ENCODE data around the gene CLASP1.
"Not testable (repeated sequence)": the region's sequence is repeated elsewhere in the genome, so short reads cannot be mapped to it uniquely, and the experiment has no call there.

Gene CLASP1

DNA sequence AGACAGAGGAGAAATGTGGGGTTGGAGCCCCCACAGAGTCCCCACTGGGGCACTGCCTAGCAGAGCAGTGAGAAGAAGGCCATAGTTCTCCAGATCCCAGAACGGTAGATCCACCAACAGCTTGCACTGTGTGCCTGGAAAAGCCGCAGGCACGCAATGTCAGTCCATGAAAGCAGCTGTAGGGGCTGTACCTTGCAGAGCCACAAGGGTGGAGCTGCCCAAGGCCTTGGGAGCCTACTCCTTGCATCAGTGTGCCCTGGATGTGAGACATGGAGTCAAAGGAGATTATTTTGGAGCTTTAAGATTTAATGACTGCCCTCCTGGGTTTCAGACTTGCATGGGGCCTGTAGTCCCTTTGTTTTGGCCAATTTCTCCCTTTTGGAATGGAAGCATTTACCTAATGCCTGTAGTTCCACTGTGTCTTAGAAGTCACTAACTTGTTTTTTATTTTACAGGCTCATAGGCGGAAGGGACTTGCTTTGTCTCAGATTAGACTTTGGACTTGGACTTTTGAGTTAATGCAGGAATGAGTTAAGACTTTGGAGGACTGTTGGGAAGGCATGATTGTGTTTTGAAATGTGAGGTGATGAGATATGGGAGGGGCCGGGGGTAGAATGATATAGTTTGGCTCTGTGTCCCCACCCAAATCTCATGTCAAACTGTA, 274.7 kb downstream of the CLASP1 start:
- H3K36me3 Mint-ChIP-seq = peaks cover 27% of the 10 kb centered on the region
- not testable (repeated sequence) for H3K4me1 Mint-ChIP-seq, H3K4me3 Mint-ChIP-seq, H3K27ac Mint-ChIP-seq, H3K27me3 Mint-ChIP-seq, H3K9me3 Mint-ChIP-seq

DNA sequence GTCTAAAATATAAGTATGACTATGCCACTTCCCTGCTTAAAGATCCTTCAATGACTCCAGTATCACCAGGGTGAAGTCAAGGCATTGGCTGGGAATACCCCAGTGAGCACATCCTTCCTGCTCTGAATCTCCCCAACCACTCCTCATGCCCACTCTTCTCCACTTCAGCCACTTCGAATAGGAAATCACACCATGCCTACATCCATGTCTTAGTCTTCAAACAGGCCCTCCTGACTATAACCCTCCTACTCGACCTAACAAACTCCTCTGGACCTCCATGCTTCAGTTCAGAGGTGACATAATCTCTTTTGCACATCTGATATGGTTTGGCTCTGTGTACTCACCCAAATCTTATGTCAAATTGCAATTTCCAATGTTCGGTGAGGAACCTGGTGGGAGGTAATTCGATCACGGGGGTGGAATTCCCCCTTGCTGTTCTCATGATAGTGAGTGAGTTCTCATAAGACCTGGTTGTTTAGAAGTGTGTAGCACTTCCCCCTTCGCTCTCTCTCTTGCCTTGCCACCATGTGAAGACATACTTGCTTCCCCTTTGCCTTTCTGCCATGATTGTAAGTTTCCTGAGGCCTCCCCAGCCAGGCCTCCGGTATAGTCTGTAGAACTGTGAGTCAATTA, 276.4 kb downstream of the CLASP1 start:
- H3K4me3 Mint-ChIP-seq = no peak overlapping the region
- peak overlapping the region; percentile 74 for H3K27ac Mint-ChIP-seq
- peaks cover 28% of the 10 kb centered on the region for H3K36me3 Mint-ChIP-seq
- no peaks in the 10 kb centered on the region for H3K9me3 Mint-ChIP-seq
- H3K4me1 Mint-ChIP-seq = no peaks in the 10 kb centered on the region
- H3K27me3 Mint-ChIP-seq = no peaks in the 10 kb centered on the region

DNA sequence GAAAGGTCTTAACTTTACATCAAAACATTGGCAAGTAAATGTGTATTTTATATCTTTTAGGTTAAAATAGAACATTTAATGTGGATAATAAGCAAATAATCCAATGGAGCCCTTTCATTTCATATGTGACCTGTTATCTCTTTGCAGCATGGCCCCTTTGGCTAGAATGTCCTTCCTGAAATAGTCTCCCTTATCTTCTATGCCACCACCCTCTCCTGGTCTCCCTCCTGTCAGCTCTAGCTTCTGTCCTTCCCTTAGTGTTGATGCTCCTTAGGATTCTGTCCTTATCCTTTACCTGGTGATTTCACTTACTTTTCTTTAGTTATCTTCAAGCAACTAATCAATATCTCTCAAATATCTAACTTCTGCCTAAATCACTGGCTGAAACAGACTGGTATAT, 277.2 kb downstream of the CLASP1 start:
- H3K36me3 Mint-ChIP-seq = peaks cover 28% of the 10 kb centered on the region
- no peaks in the 10 kb centered on the region for H3K27me3 Mint-ChIP-seq
- H3K4me1 Mint-ChIP-seq = no peaks in the 10 kb centered on the region
- no peak overlapping the region for H3K4me3 Mint-ChIP-seq
- no peaks in the 10 kb centered on the region for H3K9me3 Mint-ChIP-seq
- peak overlapping the region; percentile 42 for H3K27ac Mint-ChIP-seq

DNA sequence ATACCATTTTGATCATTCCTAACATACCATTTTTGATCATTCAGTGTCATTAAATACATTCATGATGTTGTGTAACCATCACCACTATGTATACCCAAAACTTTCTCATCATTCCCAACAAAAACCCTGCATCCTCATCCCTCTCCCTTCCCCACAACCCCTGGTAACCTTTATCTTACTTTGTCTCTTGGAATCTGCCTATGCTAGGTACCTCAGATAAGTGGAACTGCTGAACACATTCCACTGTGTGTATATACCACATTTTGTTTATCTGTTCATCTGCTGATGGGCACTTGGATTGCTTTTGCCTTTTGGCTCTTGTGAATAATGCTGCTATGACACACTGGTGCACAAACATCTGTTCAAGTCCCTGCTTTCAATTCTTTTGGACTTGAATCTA, 280.4 kb downstream of the CLASP1 start:
- Mint-ChIP-seq H3K36me3 (peaks cover 30% of the 10 kb centered on the region), H3K9me3 (no peaks in the 10 kb centered on the region), H3K4me3 (no peak overlapping the region), H3K4me1 (no peaks in the 10 kb centered on the region), H3K27ac (no peak overlapping the region), H3K27me3 (no peaks in the 10 kb centered on the region)

DNA sequence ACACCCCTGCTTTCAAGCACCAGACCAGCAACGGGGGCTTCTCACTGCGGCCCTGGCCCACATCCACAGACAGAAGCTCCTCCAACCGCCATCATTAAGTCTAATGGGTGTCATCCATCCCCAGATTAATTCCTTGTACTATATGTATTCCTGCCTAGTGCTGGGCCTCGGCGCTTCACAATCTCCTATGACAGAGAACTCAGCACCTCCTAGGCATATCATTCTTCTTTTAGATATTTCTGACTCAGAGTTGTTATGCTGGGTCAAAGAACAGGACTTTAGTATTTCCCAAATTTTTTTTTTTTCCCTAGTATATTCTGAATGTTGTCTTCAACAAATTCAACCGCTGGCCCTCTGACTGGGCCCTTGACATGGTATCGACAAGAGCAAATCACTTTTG, 281.1 kb downstream of the CLASP1 start:
- no peaks in the 10 kb centered on the region for H3K4me1 Mint-ChIP-seq
- peak overlapping the region; percentile 38 for H3K27ac Mint-ChIP-seq
- H3K27me3 Mint-ChIP-seq = no peaks in the 10 kb centered on the region
- H3K9me3 Mint-ChIP-seq = no peaks in the 10 kb centered on the region
- H3K4me3 Mint-ChIP-seq = no peak overlapping the region
- H3K36me3 Mint-ChIP-seq = peaks cover 25% of the 10 kb centered on the region

DNA sequence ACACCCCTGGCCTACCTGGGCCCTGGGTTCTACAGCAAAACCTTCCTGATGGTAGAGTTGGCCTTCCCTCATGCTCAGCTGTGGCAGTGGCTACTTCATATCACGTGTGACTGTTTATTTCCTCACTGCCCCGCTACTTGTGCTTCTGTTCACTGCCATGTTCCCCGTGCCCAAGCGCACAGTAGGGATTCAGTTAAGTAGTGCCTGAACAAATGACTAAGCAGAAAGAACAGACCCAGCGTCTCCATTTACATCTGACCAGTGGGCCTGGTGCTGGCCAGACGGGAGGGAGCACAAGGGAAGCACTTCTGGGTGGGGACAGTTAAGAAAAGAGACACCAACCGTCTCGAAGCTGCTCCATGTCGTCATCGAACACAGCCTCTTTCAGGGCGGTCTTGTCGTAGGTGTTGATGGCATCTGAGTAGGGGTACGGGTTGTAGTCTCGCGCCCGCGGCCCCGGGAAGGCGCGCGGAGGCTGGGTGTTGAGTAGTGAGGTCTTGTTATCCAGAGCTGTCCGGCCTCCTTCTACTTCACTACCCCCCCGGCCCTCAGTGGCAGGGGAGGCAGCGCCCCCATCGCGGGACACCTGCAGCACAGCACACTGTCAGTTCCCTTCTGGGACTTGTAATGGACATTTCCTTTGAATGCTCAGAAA, 281.9 kb downstream of the CLASP1 start:
- no peaks in the 10 kb centered on the region for H3K9me3 Mint-ChIP-seq
- no peak overlapping the region for H3K27ac Mint-ChIP-seq
- H3K4me3 Mint-ChIP-seq = no peak overlapping the region
- H3K27me3 Mint-ChIP-seq = no peaks in the 10 kb centered on the region
- H3K4me1 Mint-ChIP-seq = no peaks in the 10 kb centered on the region
- peaks cover 21% of the 10 kb centered on the region for H3K36me3 Mint-ChIP-seq

DNA sequence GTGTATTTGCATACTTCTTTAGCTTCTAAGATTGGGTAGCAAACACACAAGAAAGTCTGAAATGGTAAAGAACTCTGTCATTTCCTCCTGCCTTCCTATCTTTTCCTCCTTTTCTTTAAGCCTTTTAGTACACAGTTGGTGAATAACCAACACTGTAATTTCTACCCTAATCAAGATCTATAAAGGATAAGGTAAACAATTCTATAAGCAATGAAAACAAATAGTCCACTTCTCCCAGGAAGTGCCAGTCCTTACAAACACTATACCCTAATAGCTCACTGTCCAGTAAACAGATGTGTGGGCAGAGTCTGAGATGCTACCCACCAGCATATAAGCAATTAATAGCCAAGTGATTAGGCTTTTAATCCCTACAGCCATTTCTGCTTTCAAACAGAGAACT, 283.2 kb downstream of the CLASP1 start:
- H3K4me1 Mint-ChIP-seq = no peaks in the 10 kb centered on the region
- peaks cover 22% of the 10 kb centered on the region for H3K36me3 Mint-ChIP-seq
- H3K27me3 Mint-ChIP-seq = no peaks in the 10 kb centered on the region
- no peaks in the 10 kb centered on the region for H3K9me3 Mint-ChIP-seq
- H3K4me3 Mint-ChIP-seq = no peak overlapping the region
- H3K27ac Mint-ChIP-seq = peak overlapping the region; percentile 38

DNA sequence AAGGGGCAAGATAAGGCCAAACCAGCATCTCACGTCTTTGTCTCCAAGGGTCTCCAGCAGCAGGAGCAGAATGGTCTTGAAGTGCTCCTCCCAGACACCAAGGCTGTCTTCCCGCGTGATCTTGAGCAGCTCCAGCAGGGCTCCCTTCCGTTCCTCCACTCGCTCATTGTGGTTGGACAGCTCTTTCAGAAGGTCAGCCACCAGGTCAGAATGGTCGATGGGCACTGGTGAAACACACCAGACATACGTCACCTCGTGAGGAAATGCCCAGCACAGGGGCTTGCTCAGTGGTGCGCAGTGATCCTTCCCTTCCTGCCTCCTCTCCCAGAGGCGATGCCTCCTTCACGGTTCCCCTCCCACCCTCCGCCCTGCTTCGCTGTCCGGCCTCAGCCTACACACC, 284.2 kb downstream of the CLASP1 start:
- H3K36me3 Mint-ChIP-seq = peaks cover 23% of the 10 kb centered on the region
- H3K9me3 Mint-ChIP-seq = no peaks in the 10 kb centered on the region
- no peaks in the 10 kb centered on the region for H3K4me1 Mint-ChIP-seq
- H3K27ac Mint-ChIP-seq = no peak overlapping the region
- no peaks in the 10 kb centered on the region for H3K27me3 Mint-ChIP-seq
- H3K4me3 Mint-ChIP-seq = no peak overlapping the region

DNA sequence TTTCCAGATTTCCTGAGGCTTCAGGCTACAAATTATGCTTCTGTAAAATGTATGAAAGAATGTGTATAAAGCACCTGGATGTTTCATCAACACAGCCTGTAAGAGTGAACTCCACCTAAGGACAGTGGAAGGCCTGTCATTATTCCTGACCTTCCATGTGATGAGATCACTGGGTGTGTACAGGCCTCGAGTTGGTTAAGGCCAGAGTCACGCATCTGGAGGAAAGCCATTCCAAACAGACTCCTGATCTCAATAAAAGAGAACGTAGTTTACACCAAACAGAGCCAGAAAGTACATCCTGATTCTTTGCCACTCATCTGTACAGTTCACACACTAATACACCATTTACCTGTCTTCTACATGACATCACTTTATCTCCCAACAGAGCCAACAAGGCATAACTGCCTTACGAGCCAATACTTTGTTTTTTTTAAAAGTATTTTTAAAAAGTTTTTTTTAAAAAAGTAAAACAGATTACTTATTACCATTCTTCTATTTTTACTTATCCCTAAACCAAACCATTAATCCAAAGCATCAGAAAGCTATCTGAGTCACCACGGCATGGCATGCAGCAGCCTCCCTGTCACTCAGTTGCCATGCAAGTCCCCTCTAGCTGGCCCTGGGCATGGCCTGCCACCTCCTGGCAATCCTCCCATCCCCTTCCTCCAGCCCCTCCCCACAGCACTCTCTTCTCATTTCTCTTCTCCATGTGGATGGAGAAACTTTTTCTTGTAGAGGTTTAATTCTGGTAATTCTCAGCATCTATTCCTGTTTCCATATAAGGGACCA, 285.4 kb downstream of the CLASP1 start:
- peaks cover 20% of the 10 kb centered on the region for H3K36me3 Mint-ChIP-seq
- H3K4me1 Mint-ChIP-seq = no peaks in the 10 kb centered on the region
- peak overlapping the region; percentile 52 for H3K27ac Mint-ChIP-seq
- no peaks in the 10 kb centered on the region for H3K9me3 Mint-ChIP-seq
- H3K4me3 Mint-ChIP-seq = no peak overlapping the region
- H3K27me3 Mint-ChIP-seq = no peaks in the 10 kb centered on the region

DNA sequence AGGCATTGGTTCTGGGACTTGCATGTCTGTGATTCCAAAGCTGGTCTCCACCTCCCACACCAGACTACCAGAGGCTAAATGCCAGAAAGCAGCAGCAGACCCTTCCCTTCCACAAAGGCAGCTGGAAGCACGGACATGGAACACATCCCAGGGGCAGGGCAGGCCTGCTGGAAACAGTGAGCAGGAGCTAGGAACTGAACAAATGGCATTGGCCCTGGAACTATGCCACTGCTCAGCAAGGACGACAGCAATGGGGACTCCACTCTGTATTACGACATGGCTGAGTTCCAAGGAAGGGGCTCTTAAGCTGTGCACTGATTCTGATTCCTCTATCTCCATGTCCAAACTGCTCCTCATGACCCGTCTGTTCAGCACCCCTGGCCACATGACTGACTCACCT, 286.5 kb downstream of the CLASP1 start:
- no peak overlapping the region for H3K4me3 Mint-ChIP-seq
- H3K36me3 Mint-ChIP-seq = peaks cover 14% of the 10 kb centered on the region
- no peaks in the 10 kb centered on the region for H3K27me3 Mint-ChIP-seq
- no peak overlapping the region for H3K27ac Mint-ChIP-seq
- H3K4me1 Mint-ChIP-seq = no peaks in the 10 kb centered on the region
- H3K9me3 Mint-ChIP-seq = no peaks in the 10 kb centered on the region

DNA sequence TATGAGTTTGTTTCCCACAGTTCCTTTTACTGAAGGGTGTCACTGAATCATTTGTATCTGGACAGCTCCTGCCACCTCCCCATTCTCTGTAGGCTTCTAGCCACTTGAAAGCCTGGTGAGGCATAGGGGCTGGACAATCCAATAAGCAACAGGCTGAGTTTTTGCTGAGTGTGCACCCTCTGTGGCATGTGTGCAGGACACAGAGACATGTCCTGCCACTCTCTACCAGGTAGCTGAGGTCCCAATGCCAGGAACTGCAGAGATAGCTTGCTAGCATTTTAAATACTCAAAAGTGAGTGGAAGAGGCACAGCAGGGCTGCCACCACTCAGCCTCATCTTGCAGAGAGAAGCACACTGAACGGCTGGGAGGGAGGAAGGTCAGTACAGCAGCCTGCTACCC, 287.0 kb downstream of the CLASP1 start:
- no peaks in the 10 kb centered on the region for H3K4me1 Mint-ChIP-seq
- no peaks in the 10 kb centered on the region for H3K27me3 Mint-ChIP-seq
- H3K9me3 Mint-ChIP-seq = no peaks in the 10 kb centered on the region
- no peak overlapping the region for H3K4me3 Mint-ChIP-seq
- H3K27ac Mint-ChIP-seq = no peak overlapping the region
- peaks cover 14% of the 10 kb centered on the region for H3K36me3 Mint-ChIP-seq

DNA sequence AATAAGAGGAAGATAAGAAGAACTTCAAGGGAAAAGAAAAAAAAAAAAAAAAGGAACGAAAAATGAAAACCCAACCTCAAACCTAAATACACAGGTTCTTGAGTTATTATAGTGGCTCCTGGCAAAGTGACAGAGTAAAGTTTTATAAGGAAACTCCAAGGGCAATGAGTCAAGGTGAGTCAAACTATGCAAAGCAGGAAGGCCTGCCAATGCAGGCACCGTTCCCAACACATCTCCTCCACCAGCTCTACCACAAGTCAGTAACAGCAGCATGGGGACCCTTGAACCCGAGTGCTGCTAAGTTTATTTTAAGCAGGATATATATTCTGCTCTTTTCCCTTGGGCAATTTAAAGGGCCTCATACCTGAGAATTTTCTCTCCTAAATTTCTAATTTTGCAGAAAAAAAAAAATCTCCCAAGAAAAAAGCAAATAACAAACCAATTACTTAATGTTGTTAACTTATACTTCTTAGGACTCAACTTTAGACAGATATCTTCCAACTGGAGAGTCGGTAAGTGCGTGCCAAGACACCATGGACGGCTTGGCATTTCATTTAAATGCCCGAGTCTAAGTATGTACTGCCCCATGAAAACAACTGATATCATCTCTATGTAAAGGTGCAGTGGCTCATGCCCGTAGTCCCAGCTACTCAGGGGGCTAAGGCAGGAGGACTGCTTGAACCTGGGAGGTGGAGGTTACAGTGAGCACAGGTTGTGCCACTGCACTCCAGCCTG, 288.5 kb downstream of the CLASP1 start:
- H3K27ac Mint-ChIP-seq = no peak overlapping the region
- no peaks in the 10 kb centered on the region for H3K9me3 Mint-ChIP-seq
- no peaks in the 10 kb centered on the region for H3K4me1 Mint-ChIP-seq
- no peak overlapping the region for H3K4me3 Mint-ChIP-seq
- no peaks in the 10 kb centered on the region for H3K27me3 Mint-ChIP-seq
- H3K36me3 Mint-ChIP-seq = peaks cover 13% of the 10 kb centered on the region

DNA sequence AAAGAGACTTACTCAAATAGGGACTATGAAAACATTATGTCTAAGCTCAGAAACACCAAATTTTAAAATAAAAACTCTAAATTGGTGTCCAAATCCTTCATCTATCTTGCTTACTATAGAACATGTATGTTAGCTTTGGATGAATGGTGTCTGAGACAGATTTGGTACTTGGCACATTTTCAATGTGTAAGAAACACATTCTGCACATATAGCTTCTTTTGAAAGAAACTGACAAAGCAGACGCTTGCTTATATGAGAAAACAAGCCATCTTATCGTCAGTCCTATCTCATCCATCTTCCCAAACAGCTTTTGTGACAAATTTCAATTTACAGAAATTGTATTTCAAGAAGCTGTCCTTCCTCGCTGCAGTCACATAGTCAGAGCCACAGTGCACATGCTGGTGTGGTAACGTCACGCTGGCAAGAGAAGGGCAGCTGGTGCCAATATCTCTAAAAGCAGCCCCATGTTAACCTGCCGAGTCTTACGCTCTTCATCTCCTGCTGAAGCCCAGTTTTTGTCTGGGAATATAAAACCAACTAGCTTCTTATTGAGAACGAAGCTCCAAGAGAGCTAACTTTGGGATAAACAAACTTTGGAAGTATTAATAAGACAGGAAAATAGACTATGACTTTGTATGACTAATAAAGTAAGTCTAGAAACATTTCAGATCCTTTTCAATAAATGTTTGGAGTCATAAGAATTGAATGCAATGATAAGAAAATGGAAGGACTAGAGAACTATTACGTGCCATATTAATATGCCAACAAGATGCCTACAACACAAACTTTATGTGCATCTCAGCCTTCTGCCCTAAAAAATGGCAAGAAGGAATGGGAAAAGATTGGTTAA, 289.3 kb downstream of the CLASP1 start:
- Mint-ChIP-seq H3K4me1 (no peaks in the 10 kb centered on the region), H3K36me3 (peaks cover 12% of the 10 kb centered on the region), H3K4me3 (no peak overlapping the region), H3K27me3 (no peaks in the 10 kb centered on the region), H3K27ac (no peak overlapping the region), H3K9me3 (no peaks in the 10 kb centered on the region)

DNA sequence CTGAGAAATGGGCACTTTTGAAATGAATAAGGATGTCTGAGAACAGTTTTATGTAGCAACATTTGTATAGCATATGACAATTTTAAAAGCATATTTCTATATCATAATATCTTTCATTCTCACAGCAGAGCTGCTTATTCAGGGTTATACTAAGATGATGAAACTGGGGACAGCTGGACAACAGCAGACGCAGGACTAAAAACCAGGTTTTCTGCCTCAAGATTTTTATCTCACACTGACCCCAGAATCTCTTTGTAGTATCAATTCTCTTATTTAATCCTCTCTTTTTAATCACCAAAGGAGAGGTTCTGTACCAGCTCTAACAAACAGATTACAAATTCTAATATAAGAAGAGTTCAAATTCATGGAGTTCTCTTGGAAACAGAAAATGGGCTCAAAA, 290.1 kb downstream of the CLASP1 start:
- Mint-ChIP-seq H3K27me3 (no peaks in the 10 kb centered on the region), H3K27ac (no peak overlapping the region), H3K4me1 (no peaks in the 10 kb centered on the region), H3K9me3 (no peaks in the 10 kb centered on the region), H3K4me3 (no peak overlapping the region), H3K36me3 (peaks cover 12% of the 10 kb centered on the region)

DNA sequence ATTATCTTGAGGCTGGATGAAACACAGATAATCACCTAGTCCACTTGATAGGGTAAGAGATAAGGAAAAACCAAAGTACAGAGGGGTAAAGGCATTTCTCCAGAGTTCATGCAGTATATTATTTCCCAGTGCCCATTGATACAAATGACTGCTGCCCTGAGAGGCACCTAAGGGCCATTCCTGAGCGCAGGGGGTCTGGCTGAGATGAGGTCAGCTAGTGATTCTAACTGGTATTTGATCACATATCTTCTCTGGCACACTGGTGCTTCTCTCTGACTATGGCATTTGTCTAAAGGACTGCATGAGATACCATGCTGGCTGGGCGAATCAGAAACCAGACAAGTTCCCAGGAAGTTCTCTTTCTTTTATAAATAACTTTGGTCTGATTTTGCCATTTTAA, 291.0 kb downstream of the CLASP1 start:
- H3K27me3 Mint-ChIP-seq = no peaks in the 10 kb centered on the region
- H3K4me3 Mint-ChIP-seq = no peak overlapping the region
- H3K36me3 Mint-ChIP-seq = peaks cover 10% of the 10 kb centered on the region
- no peaks in the 10 kb centered on the region for H3K9me3 Mint-ChIP-seq
- H3K4me1 Mint-ChIP-seq = no peaks in the 10 kb centered on the region
- no peak overlapping the region for H3K27ac Mint-ChIP-seq

All from activated naive CD4-positive, alpha-beta T cell treated with anti-CD3 and anti-CD28 coated beads, Interleukin-2, amount 50 U/mL, for 24 hours (primary cell).